GM12878 (cell line): ENCODE measurements around the gene NLGN1.

Source experiments
- CBFB ChIP-seq: IDR thresholded peaks from 2 replicates; pipeline ENCODE4 v1.6.1; 2016; ENCODE audit warnings: antibody characterized with exemption, low read depth
- CHD1 ChIP-seq: IDR thresholded peaks from 2 replicates; pipeline ENCODE4 v1.6.1; 2012; ENCODE audit warnings: low read depth, low read length, improper control_type of control experiment
- CTCF ChIP-seq, 3 experiments: IDR thresholded peaks in 2 of 3; conservative IDR thresholded peaks in 1 of 3; 2 replicates each; pipeline ENCODE4 v1.5.1; 2011; ENCODE audit warnings: low read depth in 3 of 3, low read length in 3 of 3, mild to moderate bottlenecking in 3 of 3, control low read depth in 2 of 3, moderate library complexity in 2 of 3, inconsistent platforms in 1 of 3, mixed read lengths in 1 of 3; ENCODE audit not compliant: control insufficient read depth in 2 of 3, insufficient read depth in 1 of 3; ENCODE audit errors: extremely low read depth in 1 of 3
- DPF2 ChIP-seq: fragments of 450-650 bp; IDR thresholded peaks from 2 replicates; pipeline ENCODE4 v1.6.1; 2017; ENCODE audit warnings: mild to moderate bottlenecking
- EED ChIP-seq: sonication (generic); IDR thresholded peaks from 2 replicates; pipeline ENCODE4 v1.6.1; 2016; ENCODE audit warnings: antibody characterized with exemption, low read depth
- EP300 ChIP-seq, 2 experiments: fragments of 150-350 bp in 1 of 2; IDR thresholded peaks; 2 replicates each; pipeline ENCODE4 v1.6.1; 2011 to 2012; ENCODE audit warnings: low read depth in 2 of 2, low read length in 2 of 2, borderline replicate concordance in 1 of 2, improper control_type of control experiment in 1 of 2, inconsistent platforms in 1 of 2; ENCODE audit not compliant: control insufficient read depth in 1 of 2
- EZH2 ChIP-seq: IDR thresholded peaks from 2 replicates; pipeline ENCODE4 v1.6.1; 2012; ENCODE audit warnings: low read depth, mild to moderate bottlenecking, control low read depth, inconsistent platforms, low read length, borderline replicate concordance; ENCODE audit not compliant: control insufficient read depth
- KAT2A ChIP-seq: conservative IDR thresholded peaks from 2 replicates; pipeline ENCODE4 v1.6.1; 2011; ENCODE audit warnings: low read depth, low read length; ENCODE audit not compliant: control insufficient read depth
- NR2C1 ChIP-seq: fragments of 450-650 bp; IDR thresholded peaks from 2 replicates; pipeline ENCODE4 v1.6.1; 2017; ENCODE audit warnings: antibody characterized with exemption, mild to moderate bottlenecking, moderate library complexity
- POLR2AphosphoS5 ChIP-seq: IDR thresholded peaks from 2 replicates; pipeline ENCODE4 v1.6.1; 2011; ENCODE audit warnings: mild to moderate bottlenecking, low read length, inconsistent platforms
- PRDM15 ChIP-seq: fragments of 450-650 bp; formaldehyde crosslinking; IDR thresholded peaks from 2 replicates; pipeline ENCODE4 v1.4.0; 2020; ENCODE audit warnings: mild to moderate bottlenecking, moderate library complexity
- REST ChIP-seq: IDR thresholded peaks from 2 replicates; pipeline ENCODE4 v1.6.1; 2012; ENCODE audit warnings: mild to moderate bottlenecking, low read depth, low read length
- TCF3 ChIP-seq: IDR thresholded peaks from 2 replicates; pipeline ENCODE4 v1.6.1; 2012; ENCODE audit warnings: low read depth, mild to moderate bottlenecking, low read length, borderline replicate concordance; ENCODE audit not compliant: insufficient read depth
- ZBTB33 ChIP-seq: fragments of 450-650 bp; IDR thresholded peaks from 2 replicates; pipeline ENCODE4 v1.6.1; 2017; ENCODE audit warnings: mild to moderate bottlenecking

- TF ChIP-seq NR2C1, result no peak
- no peak for TF ChIP-seq CTCF (IDR thresholded peaks at IDR 0.05 in 2 of 3, conservative IDR thresholded peaks at IDR 0.05 in 1 of 3; ENCODE audit: control insufficient read depth in 2 of 3, extremely low read depth in 1 of 3, insufficient read depth in 1 of 3, low read depth in 3 of 3, low read length in 3 of 3)
- TF ChIP-seq ZBTB33, result no peak
- no peak for TF ChIP-seq EED
- TF ChIP-seq REST, result no peak
- no peak for TF ChIP-seq EZH2
- no peak for TF ChIP-seq KAT2A
- no peak for TF ChIP-seq EP300 (IDR thresholded peaks at IDR 0.05; ENCODE audit: borderline replicate concordance in 1 of 2, control insufficient read depth in 1 of 2, low read depth in 2 of 2, low read length in 2 of 2)
- TF ChIP-seq POLR2AphosphoS5, result no peak
- TF ChIP-seq PRDM15 (CRISPR knock-in tag), result no peak
- no peak for TF ChIP-seq DPF2
- TF ChIP-seq CHD1, result no peak
- no peak for TF ChIP-seq TCF3
- TF ChIP-seq CBFB, result no peak
Measured at GRCh38 chr3:174146008-174146407, 748.5 kb downstream of the NLGN1 start.
